Stimulated activated CD8-positive, alpha-beta memory T cell treated with anti-CD3 and anti-CD28 coated beads, Interleukin-12 subunit alpha, Interleukin-12 subunit beta, amount 100 ng/mL, for 24 hours (primary cell): Measurements from ENCODE around the gene PPP2R5C.

Experiments
- DNase-seq: peaks from one replicate; pipeline ENCODE4 v3.0.0-alpha.2; 2020; ENCODE audit errors: extremely low read depth

Gene PPP2R5C

DNA sequence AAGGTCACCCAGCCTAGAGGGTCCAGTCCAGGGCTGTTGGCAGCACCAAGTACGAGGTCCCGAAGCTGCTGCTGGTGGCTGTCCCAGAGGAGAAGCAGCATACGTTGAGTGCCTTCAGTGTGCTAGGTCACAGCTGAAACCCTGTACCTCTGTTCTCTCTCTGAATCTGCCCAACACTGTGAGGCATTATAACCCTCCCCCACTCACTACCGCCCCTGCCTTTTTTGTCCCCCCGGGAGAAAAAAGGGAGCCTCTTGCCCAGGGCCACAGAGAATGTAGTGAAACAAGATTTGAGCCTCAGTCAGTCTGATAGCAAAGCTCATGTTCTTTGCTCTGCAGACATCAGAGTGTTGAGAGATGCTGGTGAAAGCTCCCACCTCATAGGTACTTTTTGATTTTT is 53.4 kb downstream of the PPP2R5C start:
- DNase-seq: no peak

DNA sequence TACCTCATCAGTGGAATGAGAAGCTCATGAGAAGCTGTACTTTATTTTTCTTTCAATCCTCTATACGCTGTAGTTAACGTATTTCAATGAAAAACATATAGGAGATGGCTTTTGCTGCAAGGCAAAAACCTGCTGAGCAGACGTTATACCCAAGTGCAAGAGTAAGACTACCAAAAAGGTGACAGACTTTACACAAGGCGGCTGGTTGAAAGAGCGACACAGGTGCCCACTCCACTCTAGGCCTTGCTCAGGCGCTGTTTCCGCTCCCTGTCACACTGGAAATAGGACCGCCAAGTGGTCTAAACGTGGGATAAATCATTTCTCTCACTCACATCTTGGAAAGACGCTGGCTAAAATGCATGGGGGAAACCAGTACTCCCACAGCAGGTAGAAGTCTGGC is 54.5 kb downstream of the PPP2R5C start:
- DNase-seq: no peak

DNA sequence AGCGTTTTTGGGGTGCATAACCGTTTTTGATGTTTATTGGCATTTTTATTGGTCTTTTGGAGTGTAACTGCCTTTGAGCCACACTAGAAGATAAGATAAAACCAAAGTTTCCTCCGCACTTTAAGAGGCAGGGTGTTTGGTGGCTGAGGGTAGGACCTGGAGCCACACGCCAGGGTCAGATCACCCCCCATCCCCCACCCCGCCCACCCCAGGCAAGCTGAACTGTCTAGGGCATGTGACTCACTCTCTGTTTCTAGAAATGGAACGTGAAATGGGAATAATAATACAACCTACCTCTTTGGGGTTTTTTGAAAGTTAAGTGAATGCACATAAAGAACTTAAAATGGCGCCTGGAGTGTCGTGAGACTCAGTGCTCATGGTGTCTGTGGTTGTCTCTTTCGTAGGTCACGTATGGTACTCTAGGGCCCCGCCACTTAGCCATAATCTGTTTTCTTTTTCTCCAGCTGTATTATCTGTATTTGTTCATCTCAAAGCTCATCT is 56.0 kb downstream of the PPP2R5C start:
- DNase-seq: no peak

DNA sequence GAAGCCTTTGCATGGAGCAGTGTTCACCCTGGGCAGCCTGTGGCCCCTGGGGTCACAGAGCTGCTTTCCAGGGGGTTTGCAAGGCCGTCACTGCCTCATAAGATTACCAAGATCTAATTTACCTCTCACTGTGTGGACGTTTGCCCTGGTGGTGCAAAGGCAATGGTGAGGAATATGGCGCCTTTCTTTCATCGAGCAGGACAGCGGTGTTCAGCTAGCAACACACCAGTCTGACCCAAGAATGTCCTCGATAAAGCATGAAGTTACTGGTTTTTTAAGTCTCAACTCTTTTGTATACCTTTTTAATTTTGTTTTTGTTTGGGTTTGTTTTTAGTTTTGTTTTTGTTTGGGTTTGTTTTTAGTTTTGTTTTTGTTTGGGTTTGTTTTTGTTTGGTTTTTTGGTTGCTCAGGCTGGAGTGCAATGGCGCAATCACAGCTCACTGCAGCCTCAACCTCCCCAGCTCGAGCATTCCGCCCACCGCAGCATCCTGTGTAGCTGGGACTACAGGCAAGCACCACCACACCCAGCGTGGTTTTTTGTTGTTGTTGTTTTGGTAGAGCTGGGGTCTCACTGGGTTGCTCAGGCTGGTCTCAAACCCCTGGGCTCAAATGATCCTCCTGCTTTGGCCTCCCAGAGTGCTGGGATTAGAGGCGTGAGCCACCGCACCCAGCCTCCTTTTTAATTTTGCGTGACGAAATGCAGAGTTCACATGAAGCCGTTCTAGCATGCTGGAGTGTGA is 57.9 kb downstream of the PPP2R5C start:
- DNase-seq: no peak

DNA sequence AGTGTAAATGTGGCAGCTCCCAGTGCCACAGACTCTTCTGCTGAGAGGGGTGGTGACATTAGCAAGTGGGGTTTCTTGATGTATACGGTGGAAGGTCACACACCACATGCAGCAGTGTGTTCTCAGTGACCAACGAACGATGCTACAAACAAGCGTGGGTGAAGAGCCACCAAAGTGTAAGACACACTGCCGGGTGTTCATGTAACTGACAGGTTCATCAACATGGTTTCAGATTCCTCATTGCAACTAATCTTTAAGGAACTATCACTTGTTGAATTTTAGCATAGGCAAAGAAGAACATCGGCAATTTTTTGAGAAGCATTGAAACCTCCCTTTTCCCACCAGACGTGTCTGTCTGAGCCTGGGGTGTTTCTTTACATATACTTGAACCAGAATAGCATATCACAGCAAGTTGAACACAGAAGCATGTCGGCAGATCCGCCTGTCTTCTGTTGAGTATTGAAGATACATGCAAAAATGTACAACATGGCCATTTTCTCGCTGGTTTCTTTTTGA is 58.8 kb downstream of the PPP2R5C start:
- DNase-seq: no peak

DNA sequence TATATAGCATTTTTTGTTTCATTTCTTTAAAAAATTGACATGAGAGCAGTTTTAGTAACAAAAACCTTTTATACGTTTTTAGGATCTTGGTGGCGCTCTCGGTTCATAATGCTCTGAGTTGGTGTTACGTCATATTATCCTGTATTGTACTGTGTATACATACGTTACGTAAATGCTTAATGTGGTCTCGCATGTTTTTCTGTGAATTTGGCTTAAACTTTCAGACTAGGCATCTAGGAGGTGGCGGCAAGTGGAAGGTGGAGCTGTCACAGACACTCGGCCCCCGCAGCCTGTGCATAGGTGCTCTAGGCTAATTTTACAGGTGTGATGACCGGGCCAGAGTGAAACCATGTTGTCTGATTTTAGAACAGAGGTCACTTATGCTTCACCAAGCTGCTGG is 60.0 kb downstream of the PPP2R5C start:
- DNase-seq: no peak

DNA sequence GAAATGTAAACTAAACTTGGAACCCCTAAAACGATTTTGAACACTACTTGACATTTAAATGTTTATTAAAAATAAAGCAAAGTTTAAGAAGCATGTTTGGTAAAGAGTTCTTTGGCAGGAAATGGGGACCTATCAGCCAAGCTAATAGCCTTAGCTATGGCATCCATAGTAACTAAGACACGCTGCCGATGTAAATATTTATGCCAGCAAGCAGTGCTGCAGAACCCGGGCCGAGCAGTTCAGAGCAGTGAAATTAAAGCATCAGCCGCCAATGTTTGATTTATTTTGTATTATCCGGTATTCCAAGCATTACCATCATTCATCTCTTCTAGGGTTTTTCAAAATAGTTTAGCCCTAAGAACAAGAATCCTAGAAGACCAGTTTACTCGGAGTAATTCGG is 61.6 kb downstream of the PPP2R5C start:
- no peak for DNase-seq

DNA sequence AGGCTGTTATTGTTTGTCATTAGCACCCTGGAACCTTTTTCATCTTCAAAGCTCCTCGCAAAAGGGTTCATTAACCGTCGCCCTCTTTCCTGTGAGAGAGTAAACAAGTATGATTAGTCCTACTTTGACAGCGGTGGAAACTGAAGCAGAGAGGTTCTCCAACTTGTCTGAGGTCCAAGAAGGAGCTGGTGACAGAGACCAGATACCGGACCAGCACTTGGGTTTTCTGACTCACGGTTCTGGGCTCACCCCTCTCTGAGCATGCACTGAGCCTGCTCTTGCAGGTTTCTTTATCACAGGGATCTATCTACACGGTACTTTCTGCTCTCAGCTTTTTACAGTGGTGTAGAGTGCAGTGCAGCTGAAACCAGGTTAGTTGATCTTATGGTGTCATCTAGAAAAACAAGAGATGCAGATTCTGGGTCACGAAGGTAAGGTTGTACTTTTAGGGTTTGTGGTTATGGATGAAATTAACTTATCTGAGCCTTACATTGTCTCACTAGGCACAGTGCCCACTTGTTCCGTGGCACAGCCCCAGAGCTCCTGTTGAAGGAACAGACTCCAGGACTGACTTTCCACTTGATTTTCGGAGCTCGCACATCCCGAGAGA is 62.1 kb downstream of the PPP2R5C start:
- no peak for DNase-seq

DNA sequence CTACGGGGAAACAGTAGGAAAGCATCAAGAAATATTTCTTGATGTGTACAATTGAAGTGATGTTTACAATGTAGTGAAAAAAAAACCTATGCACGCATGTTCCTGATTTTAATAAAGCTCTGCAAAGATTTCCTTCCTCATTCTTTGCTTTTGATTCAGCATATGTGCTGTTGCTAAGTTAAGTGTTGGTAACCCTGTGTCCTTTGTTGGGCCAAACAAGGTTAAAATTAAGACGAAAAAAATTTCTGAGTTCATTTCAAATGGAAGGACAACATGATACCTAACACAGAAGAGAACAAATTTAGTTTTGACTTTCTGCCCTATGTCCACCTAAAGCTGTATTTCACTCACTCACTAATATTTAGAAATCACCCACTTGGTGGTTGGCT is 62.8 kb downstream of the PPP2R5C start:
- no peak for DNase-seq

DNA sequence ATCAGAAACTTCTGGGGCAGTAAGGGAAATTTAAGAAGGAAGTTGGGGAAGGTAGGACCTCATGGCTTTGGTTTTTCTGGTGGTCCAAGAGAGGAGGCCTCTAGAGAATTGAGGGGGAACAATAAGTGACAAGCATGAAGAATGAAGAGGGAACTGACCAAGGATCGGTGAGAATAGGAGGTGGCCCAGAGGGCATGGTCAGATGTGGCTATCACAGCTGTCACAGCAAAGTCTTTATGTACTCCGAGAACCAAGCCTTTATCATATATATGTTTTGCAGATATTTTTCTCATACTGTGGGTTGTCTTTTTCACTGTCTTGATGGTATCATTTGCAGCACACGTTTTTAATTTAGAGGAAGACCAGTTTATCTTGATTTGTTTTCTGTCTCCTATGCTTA is 64.3 kb downstream of the PPP2R5C start:
- no peak for DNase-seq

DNA sequence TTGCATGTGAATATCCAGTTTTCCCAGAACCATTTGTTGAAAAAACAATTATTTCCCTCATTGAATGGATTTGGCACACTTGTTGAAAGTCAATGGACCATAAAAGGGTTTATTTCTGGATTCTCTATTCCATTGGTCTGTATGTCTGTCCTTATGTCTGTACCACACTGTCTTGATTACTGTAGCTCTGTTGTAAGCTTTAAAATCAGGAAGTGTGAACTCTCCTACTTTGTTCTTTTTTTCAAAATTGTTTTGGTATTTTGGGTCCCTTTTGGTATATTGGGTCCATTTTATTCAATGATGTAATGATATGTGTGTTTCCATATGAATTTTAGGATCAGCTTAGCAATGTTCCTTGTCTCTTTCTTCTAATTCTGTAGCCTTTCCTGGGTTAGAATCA is 64.8 kb downstream of the PPP2R5C start:
- DNase-seq: no peak

DNA sequence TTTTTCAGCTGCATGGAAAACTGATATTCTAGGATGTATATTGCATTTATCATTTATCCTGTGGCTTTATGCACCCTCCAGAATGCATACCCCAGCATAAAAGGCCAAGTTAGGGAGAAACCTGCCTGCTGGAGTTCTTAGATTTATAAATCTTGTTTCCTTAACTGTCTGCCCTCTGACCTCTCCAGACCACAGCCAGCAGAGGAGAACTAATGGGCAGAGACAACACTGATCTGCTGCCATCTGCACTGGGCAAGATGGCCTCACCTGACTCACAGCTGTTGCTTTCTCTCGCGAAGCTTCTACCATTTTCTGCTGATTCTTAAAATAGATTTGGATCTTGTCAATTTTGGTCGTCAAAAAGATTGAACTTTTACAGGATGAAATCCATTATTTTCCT is 65.8 kb downstream of the PPP2R5C start:
- DNase-seq: no peak

DNA sequence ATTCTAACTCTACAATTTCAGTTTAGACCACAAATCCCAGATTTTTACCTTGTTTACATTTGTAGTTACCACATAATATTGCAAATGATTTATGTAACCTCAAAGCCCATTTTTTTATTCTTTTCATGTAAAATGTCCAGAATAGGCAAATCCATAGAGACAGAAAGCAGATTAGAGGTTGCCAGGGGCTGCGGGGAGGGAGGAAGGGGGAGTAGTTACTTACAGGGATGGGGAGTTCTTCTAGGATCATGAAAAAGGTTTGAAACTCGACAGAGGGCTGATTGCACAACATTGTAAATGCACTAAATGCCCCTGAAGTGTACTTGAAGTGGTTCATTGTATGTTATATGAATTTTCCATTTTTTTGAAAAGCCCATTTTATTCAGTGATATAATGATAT is 66.5 kb downstream of the PPP2R5C start:
- DNase-seq: no peak

DNA sequence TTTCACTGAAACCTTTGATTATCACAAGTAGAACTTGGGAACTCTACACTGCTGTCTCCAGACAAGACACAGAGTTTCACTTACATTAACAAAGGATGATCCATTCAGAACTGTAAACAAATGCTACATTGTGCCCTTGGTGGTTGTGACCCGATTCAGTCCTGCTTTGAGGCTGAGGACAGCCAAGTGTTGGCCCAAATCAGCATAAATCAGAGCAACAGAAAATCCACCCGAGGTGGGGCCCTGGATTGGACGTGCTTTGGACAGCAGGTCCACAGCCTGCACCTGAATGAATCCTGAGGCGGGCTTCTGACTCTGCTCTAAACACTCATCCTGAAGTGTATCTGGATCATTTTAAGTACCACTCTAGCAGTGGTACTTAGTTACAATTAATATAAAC is 68.8 kb downstream of the PPP2R5C start:
- no peak for DNase-seq

DNA sequence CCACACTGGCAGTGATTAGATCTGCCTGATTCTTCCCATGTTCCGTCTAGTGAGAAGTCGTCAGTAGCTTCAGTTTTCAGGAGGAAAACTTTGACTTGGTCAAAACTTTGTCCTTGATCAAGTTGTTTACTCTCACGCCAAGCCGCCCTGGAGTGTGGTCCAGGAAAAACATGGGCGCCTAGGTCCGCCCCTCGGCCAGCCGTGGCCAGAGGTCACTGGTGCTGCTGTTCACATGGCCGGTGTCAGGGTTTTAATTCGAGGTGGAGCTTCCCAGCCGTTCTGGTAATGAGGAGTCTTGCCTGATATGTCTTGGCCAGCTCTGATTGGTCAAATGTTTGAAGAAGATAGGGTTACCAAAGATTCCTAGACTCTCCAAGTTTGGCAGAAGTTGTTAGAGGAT is 71.5 kb downstream of the PPP2R5C start:
- DNase-seq: no peak

DNA sequence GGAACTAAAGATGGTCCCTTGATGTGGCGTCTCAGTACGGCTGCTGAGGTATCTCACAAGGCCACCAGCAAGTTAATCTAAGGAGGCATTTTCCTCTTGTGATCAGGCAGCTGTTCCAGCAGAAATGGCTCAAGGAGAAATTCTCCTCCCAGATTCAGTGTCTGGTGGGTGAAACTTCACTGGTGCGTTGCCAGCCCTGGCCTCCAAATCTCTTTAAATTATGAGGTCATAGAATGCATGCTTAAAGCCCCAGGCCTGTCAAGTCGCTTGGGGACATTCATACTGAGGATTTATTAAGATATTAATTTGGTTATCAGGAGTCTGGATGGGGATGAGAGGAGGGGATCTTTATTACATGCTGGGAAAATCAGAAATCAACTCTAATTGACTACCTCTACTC is 72.9 kb downstream of the PPP2R5C start:
- no peak for DNase-seq

DNA sequence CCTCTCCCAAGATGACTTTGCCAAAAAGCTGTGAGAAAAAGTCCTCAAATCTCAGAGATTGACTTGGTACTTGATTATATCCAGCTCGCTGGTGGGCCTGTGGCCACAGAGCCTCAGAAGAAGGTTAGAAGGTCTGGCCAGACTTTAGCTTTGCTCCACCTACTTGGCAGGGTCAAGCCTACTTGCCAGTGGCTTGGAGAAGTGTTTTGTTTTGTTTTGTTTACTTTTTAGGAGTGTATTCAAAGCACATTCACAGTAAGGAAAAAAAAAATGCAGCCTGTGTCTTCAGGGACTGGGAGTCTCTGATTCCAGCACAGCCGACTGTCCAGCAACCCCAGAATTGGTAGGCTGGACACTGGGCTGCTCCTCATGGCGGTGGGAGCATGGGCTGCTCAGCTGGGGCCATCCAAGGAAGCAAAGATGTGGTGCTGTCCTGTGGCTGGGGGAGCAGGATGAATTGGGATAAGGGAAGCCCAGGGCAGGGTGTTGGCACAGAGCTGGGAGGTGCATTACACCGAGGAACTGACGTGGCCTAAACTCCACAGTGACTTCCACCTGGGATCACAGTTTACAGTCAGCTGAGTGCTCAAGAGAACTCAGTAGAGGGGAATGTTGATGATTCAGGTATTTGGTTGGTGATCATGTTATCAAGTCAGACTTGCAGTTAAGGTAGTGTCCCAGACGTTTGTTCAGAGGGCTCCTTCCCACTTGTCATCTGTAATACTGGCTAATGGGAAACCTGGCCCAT is 73.5 kb downstream of the PPP2R5C start:
- DNase-seq: no peak

DNA sequence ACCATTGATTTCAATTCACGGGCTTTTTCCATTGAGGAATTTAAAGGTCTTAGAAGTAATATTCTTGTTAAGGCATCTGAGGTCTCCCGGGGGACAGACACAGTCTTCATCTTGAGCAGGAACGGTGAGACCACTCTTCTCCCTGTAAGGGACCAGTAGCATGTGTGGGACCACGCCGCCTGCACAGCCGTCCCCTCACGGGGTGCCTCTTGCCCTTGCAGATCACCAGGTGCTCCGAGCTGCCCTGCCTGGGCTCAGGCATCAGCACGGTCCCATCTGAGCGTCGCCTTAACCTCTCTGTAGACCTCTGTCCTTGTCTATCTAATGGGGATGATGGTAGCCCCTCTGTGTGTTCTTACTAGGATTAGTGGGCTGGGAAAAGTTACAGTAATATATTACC is 74.1 kb downstream of the PPP2R5C start:
- no peak for DNase-seq

DNA sequence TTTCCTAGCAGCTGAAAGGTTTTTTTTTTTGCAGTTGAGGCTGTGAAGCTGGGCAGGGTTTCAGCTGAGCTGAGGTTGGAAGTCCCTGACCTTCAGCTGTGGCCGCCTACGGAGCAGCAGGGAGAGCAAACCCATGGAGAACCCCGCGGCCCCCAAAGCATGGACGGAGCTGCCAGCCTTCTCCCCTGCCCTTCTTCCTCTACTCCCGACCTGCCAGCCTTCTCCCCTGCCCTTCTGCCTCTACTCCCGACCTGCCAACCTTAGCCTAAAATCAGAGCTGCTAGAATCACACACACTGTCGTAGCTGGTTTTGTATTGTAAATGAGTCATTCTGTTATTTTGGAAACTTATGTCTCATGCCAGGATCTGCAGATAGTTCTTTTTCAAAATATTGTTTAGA is 74.6 kb downstream of the PPP2R5C start:
- DNase-seq: no peak

DNA sequence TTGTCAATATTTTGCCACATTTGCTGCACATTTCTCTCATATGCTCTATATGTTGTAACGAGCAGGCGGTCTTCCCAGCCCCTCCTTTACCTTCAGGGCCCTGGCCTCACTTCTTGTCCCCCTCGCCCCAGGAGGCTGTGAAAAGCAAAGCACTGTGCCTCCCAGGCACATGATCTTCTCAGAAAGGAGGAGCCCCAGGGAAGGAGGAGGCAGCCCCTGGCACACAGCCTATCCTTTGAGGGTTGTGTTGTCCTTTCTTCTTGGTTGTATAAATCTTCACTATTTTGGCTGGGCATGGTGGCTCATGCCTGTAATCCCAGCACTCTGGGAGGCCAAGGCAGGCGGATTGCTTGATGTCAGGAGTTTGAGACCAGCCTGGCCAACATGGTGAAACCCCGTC is 77.0 kb downstream of the PPP2R5C start:
- DNase-seq: no peak

DNA sequence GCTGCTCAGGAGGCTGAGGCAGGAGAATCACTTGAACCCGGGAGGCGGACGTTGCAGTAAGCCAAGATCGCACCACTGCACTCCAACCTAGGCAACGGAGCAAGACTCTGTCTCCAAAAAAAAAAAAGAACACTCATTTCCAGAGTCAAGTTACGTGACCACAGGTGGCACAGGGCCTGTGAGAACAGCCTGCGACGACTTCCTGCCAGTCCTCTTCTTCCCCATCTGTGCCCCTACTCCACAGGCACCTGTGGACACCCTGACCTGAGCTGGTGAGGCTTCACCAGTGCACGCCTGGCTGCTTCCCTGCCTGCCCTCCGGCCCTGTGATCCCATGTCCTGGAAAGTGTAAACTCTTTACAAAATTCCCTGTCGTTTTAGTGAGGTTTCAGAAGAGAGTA is 77.7 kb downstream of the PPP2R5C start:
- no peak for DNase-seq

DNA sequence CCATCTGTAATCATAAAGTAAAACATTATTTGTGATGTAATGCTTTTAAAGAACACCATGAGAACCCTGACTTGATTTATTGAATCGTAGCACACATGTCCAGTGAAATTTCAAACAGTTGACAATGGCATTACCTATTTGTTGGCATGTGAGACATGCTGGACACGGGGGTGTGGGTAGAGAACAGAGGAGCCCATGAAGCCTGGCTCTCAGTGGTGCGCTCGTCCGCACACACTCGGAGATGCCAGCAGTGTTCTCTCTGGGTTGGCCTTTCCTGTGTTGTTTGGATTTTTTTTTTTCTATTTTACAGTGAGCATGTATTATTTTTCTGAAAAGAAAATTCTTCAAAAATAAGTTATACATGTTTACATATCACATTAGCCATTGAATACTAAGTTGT is 78.2 kb downstream of the PPP2R5C start:
- DNase-seq: no peak
